HG02943 (cell line): ENCODE data around the gene STOM.
A peak's percentile ranks its signal among the peaks of the same experiment; 100 is the strongest.

ENCODE experiments used
- ATAC-seq: cut with Tn5 transposase; IDR thresholded peaks from one replicate; pipeline ENCODE4 v1.9.1; 2021; ENCODE audit warnings: mild to moderate bottlenecking, low read depth, moderate library complexity; ENCODE audit not compliant: unreplicated experiment

The STOM gene

GRCh38 chr9:121372239-121373010, 2.4 kb upstream of the STOM start:
- no peak for ATAC-seq

DNA sequence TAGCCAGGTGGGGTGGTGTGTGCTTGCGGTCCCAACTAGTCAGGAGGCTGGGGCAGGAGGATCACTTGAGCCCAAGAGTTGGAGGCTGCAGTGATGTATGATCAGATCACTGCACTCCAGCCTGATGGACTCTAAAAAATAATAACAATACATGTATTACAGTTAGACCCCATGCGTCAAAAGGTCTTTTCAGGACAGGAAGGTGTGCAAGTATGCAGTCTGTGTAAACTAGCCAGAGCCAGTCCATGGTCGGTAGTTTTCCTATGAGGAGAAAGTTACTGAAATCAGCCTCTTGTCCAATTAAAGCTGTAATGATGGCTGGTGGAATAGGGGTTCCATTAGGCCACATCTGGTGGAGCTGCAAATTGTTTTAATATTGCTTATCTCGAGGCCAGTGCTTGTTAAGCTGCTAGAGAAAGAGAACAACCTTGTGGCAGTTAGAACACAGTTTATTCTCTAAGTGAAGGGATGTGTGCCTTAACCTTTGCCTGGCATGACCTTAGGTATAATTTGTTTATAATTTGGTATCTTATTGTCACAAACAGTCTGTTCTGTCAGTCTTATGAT, 1.5 kb upstream of the STOM start:
- ATAC-seq: no peak

DNA sequence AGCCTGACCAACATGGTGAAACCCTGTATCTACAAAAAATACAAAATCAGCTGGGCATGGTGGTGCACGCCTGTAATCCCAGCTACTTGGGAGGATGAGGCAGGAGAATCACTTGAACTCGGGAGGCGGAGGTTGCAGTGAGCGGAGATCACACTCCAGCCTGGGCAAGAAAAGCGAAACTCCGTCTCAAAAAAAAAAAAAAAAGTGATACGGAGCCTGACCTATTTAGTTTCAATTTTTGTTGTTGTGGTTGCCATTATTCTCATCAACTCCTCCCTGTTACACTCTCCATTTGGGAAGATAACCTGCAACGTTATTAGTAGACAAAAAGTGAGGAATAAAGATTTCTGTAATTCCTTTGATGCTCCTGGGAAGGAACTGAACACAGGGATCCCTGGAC, 1.3 kb downstream of the STOM start:
- no peak for ATAC-seq

GRCh38 chr9:121368138-121368522, 1.9 kb downstream of the STOM start:
- ATAC-seq: no peak

DNA sequence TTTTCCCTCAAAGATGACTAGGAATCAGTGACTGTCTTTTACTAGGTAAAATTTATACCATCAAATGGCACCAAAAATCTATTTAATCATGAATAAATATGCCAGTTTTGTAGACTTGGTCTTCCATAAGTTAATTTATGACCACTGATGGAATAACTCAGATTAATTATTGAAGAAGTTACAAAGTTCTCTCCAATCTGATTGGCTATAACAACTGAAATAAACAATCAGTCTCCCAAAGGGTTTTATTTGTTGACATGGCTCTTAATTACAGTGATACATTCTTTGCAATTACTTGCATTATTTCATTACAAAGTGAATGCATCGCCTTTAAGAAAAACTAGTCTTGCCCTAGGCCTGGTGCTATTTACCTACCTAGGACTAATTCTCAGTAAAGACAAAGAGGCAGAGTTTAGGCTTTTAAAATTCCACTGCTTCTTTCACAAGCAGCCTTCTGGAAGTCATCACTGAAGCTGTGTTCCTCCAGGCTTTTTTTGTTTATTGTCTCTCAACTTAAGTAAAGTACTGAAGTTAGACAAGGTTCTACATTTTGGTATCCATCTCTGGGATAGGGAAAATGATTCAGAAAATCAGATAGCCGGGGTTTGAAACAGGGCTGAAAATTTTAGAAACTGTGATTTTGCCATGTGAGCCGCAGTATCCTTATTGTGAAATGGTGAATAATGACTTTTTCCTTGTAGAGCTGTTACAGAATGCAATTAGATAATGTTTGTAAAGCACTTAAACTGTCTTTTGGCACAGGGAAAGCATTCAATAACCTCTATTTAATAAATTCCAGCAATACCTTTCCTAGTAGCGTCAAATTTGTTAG, 2.5 kb downstream of the STOM start:
- ATAC-seq: no peak

DNA sequence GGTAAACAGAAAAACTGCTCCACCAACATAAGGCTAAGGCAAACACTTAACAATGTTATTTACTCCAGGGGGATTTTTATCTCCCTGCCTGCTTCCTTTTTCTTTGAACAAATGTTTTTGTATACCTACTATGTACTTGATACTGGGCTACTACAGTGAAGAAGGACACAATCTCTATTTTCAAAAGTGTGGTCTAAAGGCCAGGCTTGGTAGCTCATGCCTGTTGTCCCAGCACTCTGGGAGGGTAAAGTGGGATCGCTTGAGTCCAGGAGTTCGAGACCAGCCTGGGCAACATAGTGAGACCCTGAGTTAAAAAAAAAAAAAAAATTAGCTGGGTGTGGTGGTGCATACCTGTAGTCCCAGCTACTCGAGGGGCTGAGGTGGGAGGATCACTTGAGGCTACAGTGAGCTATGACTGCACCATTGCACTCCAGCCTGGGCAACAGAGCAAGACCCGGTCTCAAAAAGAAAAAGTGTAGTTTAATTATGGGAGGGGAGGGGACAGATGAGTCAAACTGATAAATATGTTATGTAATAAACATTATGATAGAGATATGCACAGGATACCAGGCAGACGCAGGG, 3.3 kb downstream of the STOM start:
- no peak for ATAC-seq

- ATAC-seq: no peak
These were observed 4.5 kb downstream of the STOM start for GRCh38 chr9:121365564-121365963.

DNA sequence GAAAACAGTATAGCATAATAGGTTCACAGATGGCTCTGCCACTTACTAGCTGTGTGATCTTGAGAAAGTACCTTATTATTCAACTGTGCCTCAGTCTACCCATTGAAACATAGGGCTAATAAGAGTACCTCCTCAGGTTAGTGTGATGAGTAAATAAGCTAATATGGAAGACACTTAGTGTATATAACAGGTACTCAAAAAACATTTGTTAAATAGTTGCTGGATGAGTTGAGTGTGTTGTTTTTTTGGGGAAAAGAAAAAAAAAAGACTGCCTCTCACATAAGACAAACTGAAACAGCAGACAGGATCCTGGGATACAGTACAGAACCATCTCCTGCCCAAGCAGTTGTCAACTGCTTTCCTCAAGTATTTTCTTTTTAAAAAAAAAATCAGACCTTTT, 5.2 kb downstream of the STOM start:
- no peak for ATAC-seq

DNA sequence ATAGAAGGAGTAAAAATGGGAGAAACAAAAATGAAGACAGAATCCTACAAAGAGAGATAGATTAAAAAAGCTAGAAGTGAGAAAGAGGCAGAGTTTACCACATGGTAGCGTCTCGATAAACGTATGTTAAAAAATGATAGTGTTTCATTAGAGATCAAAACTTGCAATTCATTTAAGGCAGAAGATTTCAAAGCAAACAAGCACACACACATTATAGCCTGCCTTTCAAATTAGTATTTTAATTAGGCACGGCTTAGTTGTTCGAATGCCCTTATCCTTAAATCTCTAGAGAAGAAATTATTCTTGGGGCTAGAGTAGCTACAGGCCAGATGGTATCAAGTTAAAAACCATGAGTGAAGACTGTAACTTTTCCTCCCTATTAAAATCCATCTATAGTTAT, 6.0 kb downstream of the STOM start:
- ATAC-seq: no peak

- no peak for ATAC-seq
These were observed 6.5 kb downstream of the STOM start for GRCh38 chr9:121363622-121363961.

- no peak for ATAC-seq
These were observed 7.0 kb downstream of the STOM start for GRCh38 chr9:121362813-121363621.

DNA sequence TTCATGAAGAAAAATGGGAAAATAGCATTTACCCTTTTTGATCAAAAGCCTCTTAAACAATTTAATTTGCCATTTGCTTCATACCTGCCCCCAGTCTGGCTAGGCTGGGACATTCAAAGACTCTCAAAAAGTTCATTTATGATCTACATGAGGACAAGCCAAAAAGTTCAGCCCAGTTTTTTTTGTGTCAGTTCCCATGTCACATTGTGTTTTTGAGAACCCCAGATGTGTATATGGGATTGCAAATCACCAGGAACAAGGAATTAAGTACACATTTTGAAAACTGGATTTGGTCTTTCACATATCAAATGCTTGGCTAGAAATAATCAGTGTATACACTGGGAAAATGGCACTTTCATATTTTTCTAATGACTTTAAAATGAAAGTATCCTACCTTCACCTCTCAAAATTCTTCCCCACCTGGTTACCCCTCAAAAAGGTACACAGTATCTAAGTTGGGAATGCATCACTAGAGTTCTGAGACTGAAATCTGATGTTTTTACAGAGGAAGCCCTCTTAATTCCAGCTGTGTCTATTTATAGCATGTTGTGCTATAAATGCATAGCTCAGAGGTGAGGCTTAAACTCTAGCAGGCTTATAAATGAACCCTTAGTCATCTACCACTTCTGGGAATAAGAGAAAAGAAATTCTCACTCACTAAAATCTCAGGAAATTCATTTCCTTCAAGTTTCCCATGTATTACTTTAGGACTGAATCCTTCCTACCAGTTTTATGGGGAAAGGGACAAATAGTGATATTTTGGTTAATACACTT, 9.3 kb downstream of the STOM start:
- ATAC-seq: no peak

- no peak for ATAC-seq
These were observed 10.4 kb downstream of the STOM start for GRCh38 chr9:121359351-121360294.

GRCh38 chr9:121358751-121359150, 11.3 kb downstream of the STOM start:
- no peak for ATAC-seq

- ATAC-seq: no peak
These were observed 13.0 kb downstream of the STOM start for GRCh38 chr9:121357011-121357410.

DNA sequence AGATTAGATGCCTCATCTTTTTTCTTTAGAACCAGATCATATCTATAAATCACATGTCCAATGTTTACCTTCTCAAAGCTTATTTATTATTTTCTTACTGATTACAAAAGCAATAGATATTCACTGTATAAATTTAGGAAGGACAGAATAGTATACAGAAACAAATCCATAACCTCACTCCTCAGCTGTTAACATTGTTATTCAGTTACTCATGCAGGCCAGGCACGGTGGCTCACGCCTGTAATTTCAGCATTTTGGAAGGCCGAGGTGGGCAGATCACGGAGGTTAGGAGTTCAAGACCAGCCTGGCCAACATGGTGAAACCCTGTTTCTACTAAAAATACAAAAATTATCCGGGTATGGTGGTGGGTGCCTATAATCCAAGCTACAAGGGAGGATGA, 15.3 kb downstream of the STOM start:
- no peak for ATAC-seq

DNA sequence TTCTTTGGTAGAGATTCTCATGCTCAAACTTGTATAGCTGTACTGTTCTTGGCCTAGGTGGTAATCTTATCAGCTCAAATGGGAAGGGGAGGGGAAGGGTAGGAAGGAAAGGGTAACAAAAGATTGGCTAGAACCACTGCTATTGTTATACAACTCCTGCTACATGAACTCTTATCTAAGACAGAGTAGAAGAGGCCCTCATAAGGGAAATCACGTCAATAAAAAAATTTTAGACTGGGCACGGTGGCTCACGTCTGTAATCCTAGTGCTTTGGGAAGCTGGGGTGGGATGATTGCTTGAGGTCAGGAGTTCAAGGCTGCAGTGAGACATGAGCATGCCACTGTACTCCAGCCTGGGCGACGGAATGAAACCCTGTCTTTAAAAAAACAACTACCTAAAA, 15.9 kb downstream of the STOM start:
- ATAC-seq: no peak

- peak; percentile 98 for ATAC-seq
These were observed 16.6 kb downstream of the STOM start for GRCh38 chr9:121353241-121354061.
